Osteocyte (in vitro differentiated cells): Measurements from ENCODE around the gene CFAP251. TPM values are rescaled to one million over a fixed set of nuclear protein-coding genes. Genes with fewer than 3 reads are reported as not detected.
"Not testable (repeated sequence)": the region's sequence is repeated elsewhere in the genome, so short reads cannot be mapped to it uniquely, and the experiment has no call there.

Experiments
- DNase-seq: peaks from one replicate; pipeline ENCODE4 v3.0.0; 2021; ENCODE audit warnings: mixed read lengths; ENCODE audit not compliant: unreplicated experiment; ENCODE audit errors: extremely low spot score
- H3K27ac Mint-ChIP-seq: one replicate; pipeline ENCODE4 v1.8.0; 2021; ENCODE audit warnings: mild to moderate bottlenecking, mixed read lengths; ENCODE audit not compliant: unreplicated experiment
- H3K27me3 Mint-ChIP-seq: one replicate; pipeline ENCODE4 v1.8.0; 2021; ENCODE audit warnings: mixed read lengths; ENCODE audit not compliant: unreplicated experiment
- H3K36me3 Mint-ChIP-seq: one replicate; pipeline ENCODE4 v1.8.0; 2021; ENCODE audit warnings: mixed read lengths; ENCODE audit not compliant: unreplicated experiment
- H3K4me1 Mint-ChIP-seq: one replicate; pipeline ENCODE4 v1.8.0; 2021; ENCODE audit warnings: mixed read lengths; ENCODE audit not compliant: unreplicated experiment
- H3K4me3 Mint-ChIP-seq: one replicate; pipeline ENCODE4 v1.8.0; 2021; ENCODE audit warnings: mild to moderate bottlenecking, moderate library complexity, mixed read lengths; ENCODE audit not compliant: unreplicated experiment
- H3K9me3 Mint-ChIP-seq: one replicate; pipeline ENCODE4 v1.8.0; 2021; ENCODE audit warnings: mixed read lengths; ENCODE audit not compliant: unreplicated experiment
- total RNA-seq: library from RNA; stranded (reverse); gene quantifications from 2 replicates; pipeline ENCODE4 v1.2.1, GENCODE V29; 2021
- TF ChIP-seq, protein P1 (sequence below): fragments of 200-600 bp; sonication (generic); IDR thresholded peaks from 2 replicates; pipeline ENCODE4 v1.5.0; 2021; ENCODE audit warnings: antibody characterized with exemption, mild to moderate bottlenecking, moderate library complexity

Gene CFAP251
- total RNA-seq, 1 donor from 2014 or later = 2.6 TPM

DNA sequence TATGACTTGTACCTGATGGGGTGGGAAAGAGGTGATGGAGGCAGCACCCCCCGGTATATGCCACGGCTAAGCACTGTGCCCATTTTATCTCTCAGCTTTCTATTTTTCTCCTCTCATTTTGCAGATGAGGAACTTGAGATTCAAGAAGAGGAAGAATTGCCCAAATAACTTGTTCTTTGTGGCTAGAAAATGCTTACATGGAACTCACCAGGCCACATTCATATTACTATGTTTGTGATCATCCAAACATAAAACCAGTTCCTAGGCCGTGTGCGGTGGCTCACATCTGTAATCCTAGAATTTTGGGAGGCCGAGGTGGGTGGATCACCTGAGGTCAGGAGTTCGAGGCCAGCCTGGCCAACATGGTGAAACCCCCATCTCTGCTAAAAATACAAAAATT, 44.3 kb upstream of the CFAP251 start:
- no peaks in the 10 kb centered on the region for H3K36me3 Mint-ChIP-seq
- no peak overlapping the region for H3K27ac Mint-ChIP-seq
- TF ChIP-seq, protein P1, sequence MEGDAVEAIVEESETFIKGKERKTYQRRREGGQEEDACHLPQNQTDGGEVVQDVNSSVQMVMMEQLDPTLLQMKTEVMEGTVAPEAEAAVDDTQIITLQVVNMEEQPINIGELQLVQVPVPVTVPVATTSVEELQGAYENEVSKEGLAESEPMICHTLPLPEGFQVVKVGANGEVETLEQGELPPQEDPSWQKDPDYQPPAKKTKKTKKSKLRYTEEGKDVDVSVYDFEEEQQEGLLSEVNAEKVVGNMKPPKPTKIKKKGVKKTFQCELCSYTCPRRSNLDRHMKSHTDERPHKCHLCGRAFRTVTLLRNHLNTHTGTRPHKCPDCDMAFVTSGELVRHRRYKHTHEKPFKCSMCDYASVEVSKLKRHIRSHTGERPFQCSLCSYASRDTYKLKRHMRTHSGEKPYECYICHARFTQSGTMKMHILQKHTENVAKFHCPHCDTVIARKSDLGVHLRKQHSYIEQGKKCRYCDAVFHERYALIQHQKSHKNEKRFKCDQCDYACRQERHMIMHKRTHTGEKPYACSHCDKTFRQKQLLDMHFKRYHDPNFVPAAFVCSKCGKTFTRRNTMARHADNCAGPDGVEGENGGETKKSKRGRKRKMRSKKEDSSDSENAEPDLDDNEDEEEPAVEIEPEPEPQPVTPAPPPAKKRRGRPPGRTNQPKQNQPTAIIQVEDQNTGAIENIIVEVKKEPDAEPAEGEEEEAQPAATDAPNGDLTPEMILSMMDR = no peak
- H3K4me1 Mint-ChIP-seq = peaks cover 3% of the 10 kb centered on the region
- H3K4me3 Mint-ChIP-seq = no peak overlapping the region
- H3K27me3 Mint-ChIP-seq = no peaks in the 10 kb centered on the region
- DNase-seq = no peak
- H3K9me3 Mint-ChIP-seq = no peaks in the 10 kb centered on the region

DNA sequence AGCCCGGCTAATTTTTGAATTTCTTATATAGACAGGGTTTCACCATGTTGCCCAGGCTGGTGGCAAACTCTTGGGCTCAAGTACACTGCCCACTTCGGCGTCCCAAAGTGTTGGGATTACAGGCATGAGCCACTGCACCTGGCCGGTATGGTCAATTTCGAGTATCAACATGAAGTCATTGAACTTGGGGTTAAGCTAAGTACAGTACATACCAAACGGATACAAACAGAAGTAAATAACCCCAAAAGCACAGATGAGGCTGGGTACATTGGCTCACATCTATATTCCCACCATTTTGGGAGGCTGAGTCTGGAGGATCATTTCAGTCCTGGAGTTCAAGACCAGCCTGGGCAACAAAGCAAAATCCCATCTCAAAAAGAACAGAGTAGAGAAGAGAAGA, 42.8 kb upstream of the CFAP251 start:
- Mint-ChIP-seq H3K36me3 (no peaks in the 10 kb centered on the region), H3K27me3 (no peaks in the 10 kb centered on the region), H3K4me3 (no peak overlapping the region), H3K4me1 (peaks cover 3% of the 10 kb centered on the region), H3K9me3 (no peaks in the 10 kb centered on the region), H3K27ac (no peak overlapping the region)
- no peak for DNase-seq
- TF ChIP-seq, protein P1 = no peak

DNA sequence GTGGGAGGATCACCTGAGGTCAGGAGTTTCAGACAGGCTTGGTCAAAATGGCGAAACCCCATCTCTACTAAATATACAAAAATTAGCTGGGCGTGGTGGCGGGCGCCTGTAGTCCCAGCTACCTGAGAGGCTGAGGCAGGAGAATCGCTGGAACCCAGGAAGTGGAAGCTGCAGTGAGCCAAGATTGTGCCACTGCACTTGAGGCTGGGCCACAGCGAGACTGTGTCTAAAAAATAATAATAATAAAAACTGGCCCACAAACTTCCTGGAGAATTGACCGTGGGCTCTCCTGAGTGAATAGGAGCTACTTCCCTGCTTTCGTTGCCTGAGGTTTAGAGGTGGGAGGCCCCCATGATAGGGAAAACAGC, 42.3 kb upstream of the CFAP251 start:
- DNase-seq, H3K4me3 Mint-ChIP-seq: not testable (repeated sequence)

DNA sequence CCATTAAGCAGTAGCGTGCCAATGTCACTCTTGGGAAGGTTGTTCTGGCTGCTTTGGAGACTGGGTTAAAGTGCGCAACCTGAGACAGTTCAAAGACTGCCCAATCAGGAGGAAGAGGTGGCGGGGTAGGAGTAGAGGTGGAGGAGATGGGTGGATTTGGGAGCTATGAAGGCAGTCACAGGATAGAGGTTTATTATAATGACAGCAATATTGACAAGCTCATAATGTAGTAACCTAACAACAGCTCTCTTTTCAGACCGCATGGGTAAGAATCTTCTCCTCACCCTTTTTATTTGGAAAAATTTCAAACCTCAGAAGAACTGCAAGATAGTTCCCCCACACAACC, 35.1 kb upstream of the CFAP251 start:
- no peaks in the 10 kb centered on the region for H3K9me3 Mint-ChIP-seq
- TF ChIP-seq, protein P1 = no peak
- peaks cover 9% of the 10 kb centered on the region for H3K27me3 Mint-ChIP-seq
- no peaks in the 10 kb centered on the region for H3K36me3 Mint-ChIP-seq
- no peak overlapping the region for H3K4me3 Mint-ChIP-seq
- no peak overlapping the region for H3K27ac Mint-ChIP-seq
- H3K4me1 Mint-ChIP-seq = peaks cover 7% of the 10 kb centered on the region
- no peak for DNase-seq

More for the DNA sequence above, 42.3 kb upstream of the CFAP251 start:
- not testable (repeated sequence) for H3K36me3 Mint-ChIP-seq, H3K4me1 Mint-ChIP-seq, H3K27ac Mint-ChIP-seq, H3K27me3 Mint-ChIP-seq, H3K9me3 Mint-ChIP-seq

DNA sequence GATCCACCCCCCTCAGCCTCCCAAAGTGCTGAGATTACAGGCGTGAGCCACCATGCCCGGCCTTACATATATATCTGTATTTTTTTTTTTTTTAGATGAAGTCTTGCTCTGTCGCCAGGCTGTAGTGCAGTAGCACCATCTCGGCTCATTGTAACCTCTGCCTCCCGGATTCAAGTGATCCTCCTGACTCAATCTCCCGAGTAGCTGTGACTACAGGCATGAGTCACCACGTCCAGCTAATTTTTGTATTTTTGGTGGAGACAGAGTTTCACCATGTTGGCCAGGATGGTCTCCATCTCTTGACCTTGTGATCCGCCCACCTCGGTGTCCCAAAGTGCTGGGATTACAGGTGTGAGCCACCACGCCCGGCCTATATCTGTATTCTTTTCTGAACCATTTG, 33.3 kb upstream of the CFAP251 start:
- H3K27ac Mint-ChIP-seq, H3K9me3 Mint-ChIP-seq, H3K36me3 Mint-ChIP-seq, DNase-seq, H3K27me3 Mint-ChIP-seq, H3K4me3 Mint-ChIP-seq: not testable (repeated sequence)
- H3K4me1 Mint-ChIP-seq = peaks cover 18% of the 10 kb centered on the region

DNA sequence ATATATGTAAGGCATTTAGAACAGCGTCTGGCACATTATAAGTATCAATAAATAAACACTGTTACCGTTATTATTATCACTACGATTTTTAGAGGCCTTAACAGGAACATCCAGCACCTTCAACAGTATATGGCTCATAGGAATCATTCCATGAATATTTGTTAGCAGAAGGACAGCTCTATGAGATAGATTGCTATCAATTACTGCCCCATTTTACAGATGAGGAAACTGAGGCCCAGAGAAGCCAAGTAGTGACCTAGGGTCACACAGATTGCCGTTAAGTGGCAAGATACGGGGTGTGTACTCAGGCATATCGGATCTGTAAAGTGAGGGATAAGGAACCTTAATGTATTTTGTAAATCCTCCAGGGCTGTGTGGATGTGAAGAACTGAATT, 30.3 kb upstream of the CFAP251 start:
- peaks cover 1% of the 10 kb centered on the region for H3K36me3 Mint-ChIP-seq
- peaks cover 2% of the 10 kb centered on the region for H3K27me3 Mint-ChIP-seq
- H3K4me1 Mint-ChIP-seq = peaks cover 25% of the 10 kb centered on the region
- TF ChIP-seq, protein P1 = no peak
- no peaks in the 10 kb centered on the region for H3K9me3 Mint-ChIP-seq
- H3K27ac Mint-ChIP-seq = peak overlapping the region; percentile 100
- peak overlapping the region; percentile 99 for H3K4me3 Mint-ChIP-seq
- DNase-seq = no peak
